H1 (cell line): Measurements from ENCODE around the gene KMT2A. TPM values are rescaled to one million over a fixed set of nuclear protein-coding genes. Genes with fewer than 3 reads are reported as not detected.

Experiments used
- CTCF ChIA-PET: fragments of 300-600 bp; sonication (Branson Sonifier 250); formaldehyde crosslinking; loops from one replicate; lab custom pipeline; 2021; ENCODE audit not compliant: partially characterized antibody; lab: Charles Lee
- POLR2A ChIA-PET: fragments of 300-600 bp; sonication (Branson Sonifier 250); formaldehyde crosslinking; loops from one replicate; lab custom pipeline; 2021; ENCODE audit warnings: inconsistent platforms; ENCODE audit not compliant: partially characterized antibody; lab: Charles Lee
- DNase-seq, 2 experiments: peaks; one replicate each; pipeline versions ENCODE4 v3.0.0 to v3.0.0-alpha.2; 2010 to 2022; ENCODE audit warnings: low spot score in 2 of 2, low read depth in 1 of 2, mixed read lengths in 1 of 2
- FAIRE-seq: peaks from 2 replicates; lab custom pipeline; 2011; peaks lifted over from hg19 to GRCh38; lab: Jason Lieb, UNC
- H2AFZ ChIP-seq: 2 replicates; pipeline ENCODE4 v1.8.1; 2012; ENCODE audit warnings: low read length, inconsistent platforms
- H2AK5ac ChIP-seq: 2 replicates; pipeline ENCODE4 v1.6.1; 2013; ENCODE audit warnings: low read depth, low read length
- H2BK120ac ChIP-seq: replicated peaks from 2 replicates; pipeline ENCODE3; 2013; ENCODE audit warnings: low read depth, low read length, inconsistent platforms
- H2BK12ac ChIP-seq: 2 replicates; pipeline ENCODE4 v1.6.1; 2013; ENCODE audit warnings: low read depth, low read length
- H2BK15ac ChIP-seq: 2 replicates; pipeline ENCODE4 v1.6.1; 2013; ENCODE audit warnings: low read length
- H2BK20ac ChIP-seq: 2 replicates; pipeline ENCODE4 v1.6.1; 2013; ENCODE audit warnings: low read length
- H2BK5ac ChIP-seq: 2 replicates; pipeline ENCODE4 v1.6.1; 2013; ENCODE audit warnings: low read depth, low read length
- H3K14ac ChIP-seq: 2 replicates; pipeline ENCODE4 v1.6.1; 2013; ENCODE audit warnings: inconsistent platforms; ENCODE audit not compliant: insufficient read length
- H3K18ac ChIP-seq: 2 replicates; pipeline ENCODE4 v1.6.1; 2013; ENCODE audit warnings: low read length; ENCODE audit errors: extremely low read depth
- H3K23ac ChIP-seq: 2 replicates; pipeline ENCODE4 v1.6.1; 2013; ENCODE audit warnings: inconsistent platforms; ENCODE audit not compliant: insufficient read length
- H3K23me2 ChIP-seq: 2 replicates; pipeline ENCODE4 v1.6.1; 2013; ENCODE audit warnings: low read depth, low read length
- H3K27ac ChIP-seq: 2 replicates; pipeline ENCODE4 v1.6.1; 2011; ENCODE audit warnings: low read depth, low read length, inconsistent platforms
- H3K27me3 ChIP-seq, 4 experiments: replicated peaks in 1 of 4; 1 replicate in 1 of 4; 2 replicates in 3 of 4; pipeline versions ENCODE4 v1.6.1 to v1.8.1; 2011 to 2013; ENCODE audit warnings: low read length in 3 of 4, mild to moderate bottlenecking in 3 of 4, inconsistent platforms in 2 of 4, mixed read lengths in 2 of 4, moderate library complexity in 1 of 4; ENCODE audit not compliant: control insufficient read depth in 3 of 4, insufficient read depth in 3 of 4; ENCODE audit errors: extremely low read depth in 1 of 4
- H3K36me3 ChIP-seq, 4 experiments: 2 replicates each; pipeline versions ENCODE4 v1.6.1 to v1.8.1; 2011 to 2013; ENCODE audit warnings: mild to moderate bottlenecking in 4 of 4, low read length in 3 of 4, moderate library complexity in 2 of 4, control low read depth in 1 of 4, inconsistent platforms in 1 of 4; ENCODE audit not compliant: insufficient read depth in 4 of 4, control insufficient read depth in 2 of 4
- H3K4ac ChIP-seq: replicated peaks from 2 replicates; pipeline ENCODE3; 2013; ENCODE audit warnings: low read length, low read depth, mixed read lengths, inconsistent platforms; ENCODE audit not compliant: insufficient read length
- H3K4me1 ChIP-seq, 4 experiments: replicated peaks in 1 of 4; 1 replicate in 1 of 4; 2 replicates in 3 of 4; pipeline versions ENCODE4 v1.6.1 to v1.8.1; 2011 to 2013; ENCODE audit warnings: low read length in 3 of 4, inconsistent platforms in 2 of 4, mixed read lengths in 1 of 4; ENCODE audit not compliant: insufficient read depth in 4 of 4, control insufficient read depth in 3 of 4
- H3K4me2 ChIP-seq, 2 experiments: 2 replicates each; pipeline versions ENCODE4 v1.6.1 to v1.8.1; 2011 to 2013; ENCODE audit warnings: low read depth in 2 of 2, low read length in 2 of 2, control low read depth in 1 of 2, inconsistent platforms in 1 of 2, mild to moderate bottlenecking in 1 of 2; ENCODE audit not compliant: insufficient read depth in 1 of 2
- H3K4me3 ChIP-seq, 4 experiments: fragments of 200-600, 300-600 bp in 1 of 4; sonication (generic), shearing (Covaris generic), sonication (Bioruptor Twin) in 1 of 4; 2 replicates each; pipeline versions ENCODE4 v1.5.1 to v1.8.1; 2011 to 2016; ENCODE audit warnings: low read length in 4 of 4, low read depth in 3 of 4, control low read depth in 2 of 4, inconsistent platforms in 2 of 4, mild to moderate bottlenecking in 2 of 4, mixed read lengths in 1 of 4, moderate library complexity in 1 of 4; ENCODE audit not compliant: insufficient read depth in 2 of 4; ENCODE audit errors: extremely low read depth in 1 of 4
- H3K56ac ChIP-seq: replicated peaks from 2 replicates; pipeline ENCODE3; 2013; ENCODE audit warnings: low read depth, mild to moderate bottlenecking, mixed read lengths, low read length, inconsistent platforms; ENCODE audit not compliant: insufficient read length
- H3K79me1 ChIP-seq: 2 replicates; pipeline ENCODE4 v1.6.1; 2013; ENCODE audit warnings: low read depth, low read length, control low read depth
- H3K79me2 ChIP-seq, 2 experiments: 2 replicates each; pipeline versions ENCODE4 v1.6.1 to v1.8.1; 2012 to 2013; ENCODE audit warnings: low read length in 2 of 2, mild to moderate bottlenecking in 2 of 2, inconsistent platforms in 1 of 2; ENCODE audit not compliant: insufficient read depth in 2 of 2, control insufficient read depth in 1 of 2
- H3K9ac ChIP-seq, 4 experiments: replicated peaks in 1 of 4; 1 replicate in 1 of 4; 2 replicates in 3 of 4; pipeline versions ENCODE4 v1.6.1 to v1.8.1; 2011 to 2013; ENCODE audit warnings: low read depth in 3 of 4, low read length in 3 of 4, control low read depth in 2 of 4, mild to moderate bottlenecking in 2 of 4, moderate library complexity in 2 of 4, inconsistent platforms in 1 of 4; ENCODE audit errors: extremely low read depth in 1 of 4
- H3K9me3 ChIP-seq, 2 experiments: 2 replicates each; pipeline versions ENCODE4 v1.6.1 to v1.8.1; 2012 to 2013; ENCODE audit warnings: mild to moderate bottlenecking in 2 of 2, moderate library complexity in 2 of 2, control low read depth in 1 of 2, inconsistent platforms in 1 of 2, low read depth in 1 of 2, low read length in 1 of 2, mixed read lengths in 1 of 2; ENCODE audit not compliant: insufficient read depth in 2 of 2
- H4K20me1 ChIP-seq, 2 experiments: replicated peaks in 1 of 2; 2 replicates each; pipeline versions ENCODE3 to v1.8.1; 2011 to 2013; ENCODE audit warnings: inconsistent platforms in 2 of 2, low read length in 2 of 2, mild to moderate bottlenecking in 1 of 2; ENCODE audit not compliant: insufficient read depth in 2 of 2, control insufficient read depth in 1 of 2
- H4K5ac ChIP-seq: 2 replicates; pipeline ENCODE4 v1.6.1; 2013; ENCODE audit warnings: low read length, low read depth, mixed read lengths, inconsistent platforms; ENCODE audit not compliant: insufficient read length
- H4K8ac ChIP-seq: 2 replicates; pipeline ENCODE4 v1.8.0; 2013; ENCODE audit warnings: mild to moderate bottlenecking, moderate library complexity, low read length, inconsistent platforms; ENCODE audit not compliant: insufficient read depth; ENCODE audit errors: extremely low read depth
- H4K91ac ChIP-seq: replicated peaks from 2 replicates; pipeline ENCODE3; 2013; ENCODE audit warnings: low read length, mixed read lengths, inconsistent platforms; ENCODE audit not compliant: insufficient read length
- FOSL1 ChIP-seq: IDR thresholded peaks from 2 replicates; pipeline ENCODE4 v1.6.1; 2011; ENCODE audit warnings: mild to moderate bottlenecking, low read depth, low read length, moderate library complexity; ENCODE audit not compliant: insufficient read depth
- MAX ChIP-seq: IDR thresholded peaks from 2 replicates; pipeline ENCODE4 v1.6.1; 2012; ENCODE audit warnings: inconsistent platforms
- SAP30 ChIP-seq: fragments of 300-600 bp; sonication (generic); IDR thresholded peaks from 2 replicates; pipeline ENCODE4 v1.7.1; 2012; ENCODE audit warnings: low read length, moderate library complexity, mild to moderate bottlenecking, inconsistent platforms; ENCODE audit not compliant: insufficient read depth, insufficient replicate concordance
- SIN3A ChIP-seq, 2 experiments: IDR thresholded peaks in 1 of 2; conservative IDR thresholded peaks in 1 of 2; 2 replicates each; pipeline ENCODE4 v1.6.1; 2011 to 2012; ENCODE audit warnings: low read length in 2 of 2, improper control_type of control experiment in 1 of 2, low read depth in 1 of 2, mild to moderate bottlenecking in 1 of 2
- WGBS, 2 experiments: shearing (Covaris generic) in 1 of 2; methylation state at CpG; one replicate each; pipeline versions ENCODE4 v1.1.6 to v1.1.7; 2013 to 2015; ENCODE audit warnings: low lambda C conversion rate in 2 of 2, mixed read lengths in 2 of 2, inconsistent platforms in 1 of 2, low coverage in 1 of 2, missing lambda C conversion rate in 1 of 2; ENCODE audit not compliant: insufficient replicate concordance in 2 of 2, insufficient coverage in 1 of 2, insufficient read length in 1 of 2; ENCODE audit errors: extremely low coverage in 1 of 2, missing lambda C conversion rate in 1 of 2; 5-methylcytosine and 5-hydroxymethylcytosine counted together
- polyA plus RNA-seq, 7 experiments: library from polyadenylated mRNA; depleted of rRNA in 3 of 7; stranded (reverse) in 5 of 7; unstranded in 2 of 7; fragments of >200 nt in 5 of 7; fragments of 200-250 nt in 2 of 7; gene quantifications; 1 replicate in 5 of 7; 2 replicates in 1 of 7; 4 replicates in 1 of 7; pipeline versions ENCODE4 v1.2.1 to v1.2.3, GENCODE V29; 2011 to 2013; ENCODE audit warnings: missing spikeins in 2 of 7, mixed read lengths in 2 of 7
- total RNA-seq: library from RNA; stranded (reverse); fragmentation: NEBNext Ultra II Directional; extraction: Animal tissue kit (Norgen Biotek cat#: 25700); gene quantifications from 2 replicates; pipeline ENCODE4 v1.2.1, GENCODE V29; 2021

Gene KMT2A
- total and polyA plus RNA-seq, 2 of the 8 experiments (the other 6 are each of a cell fraction or from before 2014, with no cell fraction given) = 35.9 to 62.1 TPM

GRCh38 chr11:118531597-118532084, 95.3 kb downstream of the KMT2A start:
- Histone ChIP-seq H2BK20ac (no peak overlapping the region), H3K56ac (no peak overlapping the region), H3K9ac (peak overlapping the region in 3 of 4 experiments; percentile 54 to 84 (median 58); a peak in 4 of 7 replicates), H4K5ac (no peak overlapping the region), H3K79me2 (no peaks in the 10 kb centered on the region), H3K23me2 (peaks cover 8% of the 10 kb centered on the region), H3K18ac (peak overlapping the region; percentile 89; the same call in 1 of the 2 replicates), H2BK12ac (peak overlapping the region; percentile 60; the same call in 1 of the 2 replicates), H2AK5ac (no peak overlapping the region), H3K4ac (no peak overlapping the region), H3K14ac (no peak overlapping the region), H4K8ac (no peak overlapping the region), H3K9me3 (no peaks in the 10 kb centered on the region), H3K79me1 (peaks cover 5% of the 10 kb centered on the region; the same call in 1 of the 2 replicates), H3K27ac (no peak overlapping the region), H3K23ac (no peak overlapping the region), H3K27me3 (no peaks in the 10 kb centered on the region; a peak in 2 of 7 replicates), H2BK120ac (no peak overlapping the region), H4K91ac (no peak overlapping the region), H3K36me3 (no peaks in the 10 kb centered on the region; a peak in 1 of 8 replicates), H2BK5ac (peak overlapping the region; percentile 85; the same call in 1 of the 2 replicates), H3K4me1 (peaks cover 0 to 14% (median 8%) of the 10 kb centered on the region in 4 experiments; a peak in 5 of 7 replicates), H2AFZ (peak overlapping the region; percentile 63; the same call in 1 of the 2 replicates), H2BK15ac (peak overlapping the region; percentile 97; the same call in 1 of the 2 replicates), H3K4me3 (peak overlapping the region; percentile 83 to 95 (median 94)), H4K20me1 (peaks cover 0 to 1% of the 10 kb centered on the region in 2 experiments), H3K4me2 (peak overlapping the region; percentile 72 to 97)
- ChIA-PET POLR2A (interaction anchor here (1.0 to 1.4 kb wide), 2 partner anchors 10 to 13 kb away, joined by 3 read pairs; no protein-coding TSS in a partner anchor), CTCF (no interaction called here)
- TF ChIP-seq SIN3A (conservative IDR thresholded peaks at IDR 0.05 in 1 of 2, IDR thresholded peaks at IDR 0.05 in 1 of 2; ENCODE audit: low read depth in 1 of 2, low read length in 2 of 2) (0 out of 4 replicates have a peak, but pooled peaks of 1 of the 2 experiments have one; percentile 71), SAP30 (peak; percentile 13), MAX (0 out of 2 replicates have a peak, but pooled peaks have one; percentile 3), FOSL1 (no peak)
- DNase-seq (no peak), FAIRE-seq (no peak)
- 24% methylated on average over 12 of the region's 12 CpGs; no CpG with 5 or more reads in 1 of the 2 experiments for WGBS, 2 experiments
